Pons (tissue), 1 donor: ENCODE measurements around the gene ARHGAP31.
A peak's percentile ranks its signal among the peaks of the same experiment; 100 is the strongest.

ENCODE experiments used
- DNase-seq: peaks from one replicate; pipeline ENCODE4 v3.0.0-alpha.2; 2016; ENCODE audit warnings: low spot score

Gene ARHGAP31

GRCh38 chr3:119444590-119444989 lies 150.4 kb downstream of the ARHGAP31 start:
- no peak for DNase-seq

- DNase-seq: no peak
Observed at GRCh38 chr3:119453822-119454221, 159.6 kb downstream of the ARHGAP31 start.

- DNase-seq: no peak
Observed at GRCh38 chr3:119456469-119456868, 162.3 kb downstream of the ARHGAP31 start.

GRCh38 chr3:119457246-119457645 lies 163.1 kb downstream of the ARHGAP31 start:
- peak; percentile 20 for DNase-seq

- DNase-seq: peak; percentile 98
Observed at GRCh38 chr3:119463171-119464169, 169.3 kb downstream of the ARHGAP31 start, which contains the start of gene TMEM39A. Gene TMEM39A, minus strand, starts transcription at chr3:119463615. Its CDS starts 1,541 bp downstream, at chr3:119462074.

GRCh38 chr3:119468041-119468440 lies 173.9 kb downstream of the ARHGAP31 start:
- no peak for DNase-seq

GRCh38 chr3:119469418-119470189 lies 175.4 kb downstream of the ARHGAP31 start:
- DNase-seq: peak; percentile 36
